Mesothelial cell of epicardium (in vitro differentiated cells): ENCODE measurements around the gene TMEM271. TPM values are rescaled to one million over a fixed set of nuclear protein-coding genes. Genes with fewer than 3 reads are reported as not detected.

Experiments used
- DNase-seq, 2 experiments: peaks; one replicate each; pipeline ENCODE4 v3.0.0; 2021; ENCODE audit warnings: low spot score in 2 of 2; ENCODE audit not compliant: unreplicated experiment in 2 of 2
- H3K27ac Mint-ChIP-seq: 2 replicates; pipeline ENCODE4 v1.8.0; 2021; ENCODE audit warnings: mixed read lengths
- H3K27me3 Mint-ChIP-seq: 2 replicates; pipeline ENCODE4 v1.8.0; 2021; ENCODE audit warnings: low read depth, mixed read lengths
- H3K36me3 Mint-ChIP-seq: 2 replicates; pipeline ENCODE4 v1.8.0; 2021; ENCODE audit warnings: mixed read lengths
- H3K4me1 Mint-ChIP-seq: 2 replicates; pipeline ENCODE4 v1.8.0; 2021; ENCODE audit warnings: mixed read lengths
- H3K4me3 Mint-ChIP-seq: 2 replicates; pipeline ENCODE4 v1.8.0; 2021; ENCODE audit warnings: mild to moderate bottlenecking, moderate library complexity, mixed read lengths
- H3K9me3 Mint-ChIP-seq: 2 replicates; pipeline ENCODE4 v1.8.0; 2021; ENCODE audit warnings: mixed read lengths
- total RNA-seq: library from RNA; stranded (reverse); gene quantifications from 3 replicates; pipeline ENCODE4 v1.2.1, GENCODE V29; 2021
- TF ChIP-seq, protein P1 (sequence below): fragments of 200-600 bp; sonication (generic); IDR thresholded peaks from one replicate; pipeline ENCODE4 v1.5.0; 2021; ENCODE audit warnings: antibody characterized with exemption; ENCODE audit not compliant: unreplicated experiment

TMEM271 gene
- total RNA-seq, 1 donor from 2014 or later = not detected

DNA sequence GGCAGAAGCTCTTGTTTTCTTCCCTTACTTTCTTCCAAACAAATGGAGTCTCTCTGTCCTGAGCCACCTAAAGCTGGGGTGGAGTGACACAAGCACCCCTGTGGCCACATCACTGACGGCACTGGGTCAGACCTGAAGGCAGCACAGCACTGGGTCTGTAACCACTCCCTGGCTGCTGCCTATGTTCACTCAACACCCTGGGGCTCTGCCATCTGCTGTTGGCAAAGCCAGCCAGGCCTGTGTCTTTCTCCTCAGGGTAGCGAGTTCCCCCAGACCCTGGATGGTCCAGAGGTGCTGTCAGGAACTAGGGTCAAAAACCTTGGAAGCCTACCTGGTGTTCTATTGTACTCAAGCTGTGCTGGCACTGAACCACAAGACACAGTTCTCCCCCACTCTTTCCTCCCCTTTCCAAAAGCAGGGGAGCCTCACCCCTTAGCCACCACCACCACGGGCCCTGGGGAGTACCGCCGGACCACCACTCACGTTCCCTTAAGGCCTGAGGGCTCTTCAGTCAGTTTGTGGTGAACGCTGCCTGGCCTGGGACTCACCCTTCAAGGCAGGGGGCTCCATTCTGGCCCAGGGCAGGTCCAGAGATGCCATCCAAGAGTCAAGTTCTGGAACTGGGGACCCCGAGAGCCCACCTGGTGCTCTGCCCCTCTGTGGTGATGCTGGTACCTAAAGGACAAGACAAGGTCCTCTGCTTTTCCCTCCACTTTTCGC lies 31.5 kb downstream of the TMEM271 start:
- TF ChIP-seq, protein P1, sequence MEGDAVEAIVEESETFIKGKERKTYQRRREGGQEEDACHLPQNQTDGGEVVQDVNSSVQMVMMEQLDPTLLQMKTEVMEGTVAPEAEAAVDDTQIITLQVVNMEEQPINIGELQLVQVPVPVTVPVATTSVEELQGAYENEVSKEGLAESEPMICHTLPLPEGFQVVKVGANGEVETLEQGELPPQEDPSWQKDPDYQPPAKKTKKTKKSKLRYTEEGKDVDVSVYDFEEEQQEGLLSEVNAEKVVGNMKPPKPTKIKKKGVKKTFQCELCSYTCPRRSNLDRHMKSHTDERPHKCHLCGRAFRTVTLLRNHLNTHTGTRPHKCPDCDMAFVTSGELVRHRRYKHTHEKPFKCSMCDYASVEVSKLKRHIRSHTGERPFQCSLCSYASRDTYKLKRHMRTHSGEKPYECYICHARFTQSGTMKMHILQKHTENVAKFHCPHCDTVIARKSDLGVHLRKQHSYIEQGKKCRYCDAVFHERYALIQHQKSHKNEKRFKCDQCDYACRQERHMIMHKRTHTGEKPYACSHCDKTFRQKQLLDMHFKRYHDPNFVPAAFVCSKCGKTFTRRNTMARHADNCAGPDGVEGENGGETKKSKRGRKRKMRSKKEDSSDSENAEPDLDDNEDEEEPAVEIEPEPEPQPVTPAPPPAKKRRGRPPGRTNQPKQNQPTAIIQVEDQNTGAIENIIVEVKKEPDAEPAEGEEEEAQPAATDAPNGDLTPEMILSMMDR = no peak
- no peaks in the 10 kb centered on the region for H3K4me1 Mint-ChIP-seq
- peaks cover 21% of the 10 kb centered on the region for H3K27me3 Mint-ChIP-seq
- no peak overlapping the region for H3K4me3 Mint-ChIP-seq
- no peak for DNase-seq
- H3K9me3 Mint-ChIP-seq = no peaks in the 10 kb centered on the region
- H3K27ac Mint-ChIP-seq = no peak overlapping the region
- peaks cover under 1% of the 10 kb centered on the region for H3K36me3 Mint-ChIP-seq

DNA sequence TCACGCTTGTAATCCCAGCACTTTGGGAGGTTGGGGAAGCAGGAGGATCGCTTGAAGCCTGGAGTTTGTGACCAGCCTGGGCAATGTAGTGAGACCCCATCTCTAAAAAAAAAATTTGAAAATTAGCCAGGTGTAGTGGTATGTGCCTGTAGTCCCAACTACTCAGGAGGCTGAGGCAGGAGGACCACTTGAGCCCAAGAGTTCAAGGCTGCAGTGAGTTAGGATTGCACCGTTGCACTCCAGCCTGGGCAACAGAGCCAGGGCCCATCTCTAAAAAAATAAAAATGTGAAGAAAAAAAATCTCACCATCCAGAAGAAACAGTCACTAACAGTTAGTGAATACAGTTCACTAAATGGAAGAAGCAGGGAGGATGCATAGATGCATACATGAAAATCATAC lies 34.8 kb downstream of the TMEM271 start:
- TF ChIP-seq, protein P1 = no peak
- DNase-seq = no peak
- Mint-ChIP-seq H3K36me3 (peaks cover 12% of the 10 kb centered on the region), H3K27ac (no peak overlapping the region), H3K4me3 (no peak overlapping the region), H3K9me3 (no peaks in the 10 kb centered on the region), H3K4me1 (no peaks in the 10 kb centered on the region), H3K27me3 (peaks cover 12% of the 10 kb centered on the region)

DNA sequence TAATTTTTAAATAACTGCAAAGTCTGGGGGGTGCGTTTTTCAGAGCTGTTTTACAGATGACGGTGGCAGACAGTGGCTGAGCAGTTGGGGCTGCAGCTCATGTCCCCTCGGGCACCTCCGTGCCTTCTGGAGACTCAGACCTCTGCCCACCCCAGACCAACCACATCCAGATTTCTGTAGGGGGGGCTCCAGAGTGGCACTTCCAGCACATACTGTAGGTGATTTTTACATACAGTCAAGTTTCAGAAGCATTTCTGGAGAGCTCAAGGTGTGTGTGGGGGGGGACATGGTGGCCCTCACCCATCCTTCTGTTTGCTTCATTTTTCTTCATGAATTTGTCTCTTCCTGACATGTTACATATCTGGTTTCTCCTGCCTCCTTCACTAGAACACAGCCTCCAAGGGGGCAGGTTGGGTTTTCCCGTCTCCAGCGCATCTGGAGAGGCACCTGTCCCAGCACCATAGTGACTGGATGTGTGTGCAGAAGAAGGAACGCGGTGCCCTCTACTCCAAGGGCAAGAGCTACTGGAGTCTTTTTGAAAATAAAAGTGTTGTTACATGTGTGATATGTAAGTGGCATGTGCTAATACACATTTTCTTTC lies 37.5 kb downstream of the TMEM271 start:
- TF ChIP-seq, protein P1 = no peak
- no peak overlapping the region for H3K27ac Mint-ChIP-seq
- H3K36me3 Mint-ChIP-seq = peaks cover 17% of the 10 kb centered on the region
- H3K27me3 Mint-ChIP-seq = peaks cover 1% of the 10 kb centered on the region
- H3K4me1 Mint-ChIP-seq = no peaks in the 10 kb centered on the region
- no peak for DNase-seq
- H3K4me3 Mint-ChIP-seq = no peak overlapping the region
- no peaks in the 10 kb centered on the region for H3K9me3 Mint-ChIP-seq

DNA sequence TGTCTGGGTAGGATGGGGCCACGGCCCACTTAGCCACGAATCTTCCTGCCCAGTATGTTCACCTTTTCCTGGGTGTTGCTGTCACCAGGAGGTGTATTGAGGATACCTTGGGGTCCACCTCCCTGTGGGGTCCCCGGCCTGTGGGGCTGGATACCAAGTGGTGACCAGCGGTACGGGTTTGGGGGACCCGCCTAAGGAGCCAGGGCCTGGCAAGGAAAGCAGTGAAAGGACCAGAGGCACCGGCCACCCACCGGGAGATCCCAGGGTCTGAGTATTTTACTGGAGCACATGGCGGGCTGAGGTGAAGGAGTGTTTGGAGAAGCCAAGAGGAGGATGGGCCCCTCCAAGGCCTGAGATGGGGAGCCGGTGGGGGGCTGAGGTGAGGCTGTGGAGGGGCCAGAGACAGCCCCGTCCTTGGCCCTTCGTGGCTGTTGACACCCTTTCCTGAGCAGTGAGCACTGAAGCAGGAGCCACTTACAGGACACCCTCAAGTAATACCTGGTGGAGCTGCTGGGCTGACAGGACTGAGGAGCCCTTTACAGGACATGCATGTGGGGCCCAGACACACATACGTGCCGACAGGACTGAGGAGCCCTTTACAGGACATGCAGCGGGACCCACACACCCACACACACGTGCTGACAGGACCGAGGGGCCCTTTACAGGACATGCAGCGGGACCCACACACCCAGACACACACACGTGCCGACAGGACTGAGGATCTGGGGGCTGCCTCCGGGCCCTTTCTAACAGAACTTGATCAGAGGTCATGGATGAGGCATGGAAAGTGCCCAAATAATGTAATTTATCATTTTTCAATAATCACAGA lies 38.4 kb downstream of the TMEM271 start:
- no peaks in the 10 kb centered on the region for H3K4me1 Mint-ChIP-seq
- no peaks in the 10 kb centered on the region for H3K27me3 Mint-ChIP-seq
- H3K27ac Mint-ChIP-seq = no peak overlapping the region
- no peaks in the 10 kb centered on the region for H3K9me3 Mint-ChIP-seq
- peaks cover 20% of the 10 kb centered on the region for H3K36me3 Mint-ChIP-seq
- H3K4me3 Mint-ChIP-seq = no peak overlapping the region
- TF ChIP-seq, protein P1 = no peak
- no peak for DNase-seq

DNA sequence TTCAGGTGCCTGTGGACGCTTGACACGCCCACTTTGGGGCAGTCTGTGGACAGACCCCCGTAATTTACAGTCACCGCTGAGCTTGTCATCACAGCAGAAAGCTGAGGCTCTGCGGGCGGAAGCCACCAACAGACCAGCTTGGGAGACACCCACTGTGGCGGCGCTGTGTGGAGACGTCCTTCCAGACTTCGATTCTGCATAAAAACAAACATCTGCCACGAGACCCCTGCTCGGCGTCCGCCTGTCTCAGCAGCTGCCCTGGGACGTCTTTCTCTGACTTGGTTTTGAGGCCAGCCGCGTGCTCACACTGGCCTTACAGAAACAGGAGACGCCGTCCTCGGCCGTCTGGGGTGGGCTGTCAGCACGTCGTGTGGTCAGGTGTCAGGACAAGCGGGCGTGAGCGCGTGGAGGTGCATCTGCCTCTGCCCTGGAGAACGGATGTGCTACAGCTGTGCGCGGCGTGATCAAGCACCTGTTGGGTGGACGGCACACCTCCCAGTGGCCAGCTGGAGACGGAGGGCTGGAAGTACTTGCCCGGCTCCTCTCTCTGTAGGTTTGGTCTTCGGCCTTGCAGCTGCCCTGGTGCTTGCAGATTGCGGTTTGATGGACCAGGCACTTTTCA lies 39.6 kb downstream of the TMEM271 start:
- H3K27me3 Mint-ChIP-seq = no peaks in the 10 kb centered on the region
- no peaks in the 10 kb centered on the region for H3K9me3 Mint-ChIP-seq
- no peak overlapping the region for H3K27ac Mint-ChIP-seq
- no peak for DNase-seq
- H3K36me3 Mint-ChIP-seq = peaks cover 30% of the 10 kb centered on the region
- no peaks in the 10 kb centered on the region for H3K4me1 Mint-ChIP-seq
- H3K4me3 Mint-ChIP-seq = no peak overlapping the region
- TF ChIP-seq, protein P1 = no peak
